Heart left ventricle (tissue), 16 donors: ENCODE measurements around the gene ROCK2. TPM values are rescaled to one million over a fixed set of nuclear protein-coding genes. Genes with fewer than 3 reads are reported as not detected.

Source experiments
- ATAC-seq, 4 donors: fragments of 200-7000 bp; cut with Tn5 transposase; one replicate each; pipeline ENCODE4 v1.9.1; 2020 to 2022; ENCODE audit warnings: moderate library complexity in 4 of 4, mild to moderate bottlenecking in 3 of 4, moderate number of reproducible peaks in 1 of 4
- DNase-seq, 5 donors: peaks; one replicate each; pipeline ENCODE4 v3.0.0-alpha.2; 2020
- H3K27ac ChIP-seq, 12 donors: fragments of 200-600 bp; sonication (generic) in 4 of 12; one replicate each; pipeline versions ENCODE4 v1.5.0 to v1.8.0; 2016 to 2022; ENCODE audit warnings: mild to moderate bottlenecking in 2 of 12
- H3K27me3 ChIP-seq, 9 donors: fragments of 200-600 bp; sonication (generic) in 2 of 9; one replicate each; pipeline versions ENCODE4 v1.5.1 to v1.8.0; 2016 to 2022; ENCODE audit warnings: mild to moderate bottlenecking in 3 of 9
- H3K36me3 ChIP-seq, 9 donors: fragments of 200-600 bp; sonication (generic) in 2 of 9; one replicate each; pipeline versions ENCODE4 v1.5.0 to v1.8.0; 2018 to 2022; ENCODE audit warnings: mild to moderate bottlenecking in 2 of 9
- H3K4me1 ChIP-seq, 12 donors: fragments of 200-600 bp; sonication (generic) in 4 of 12; one replicate each; pipeline versions ENCODE4 v1.5.0 to v1.8.0; 2016 to 2022; ENCODE audit warnings: mild to moderate bottlenecking in 3 of 12
- H3K4me3 ChIP-seq, 12 donors: fragments of 200-600 bp; sonication (generic) in 4 of 12; one replicate each; pipeline versions ENCODE4 v1.5.0 to v1.8.0; 2017 to 2022; ENCODE audit warnings: mild to moderate bottlenecking in 9 of 12, moderate library complexity in 4 of 12
- H3K9me3 ChIP-seq, 12 donors: fragments of 200-600 bp; sonication (generic) in 4 of 12; one replicate each; pipeline versions ENCODE4 v1.5.0 to v1.8.0; 2016 to 2022; ENCODE audit warnings: mild to moderate bottlenecking in 1 of 12
- POLR2A ChIP-seq, 2 donors: fragments of 450-650 bp; IDR thresholded peaks; one replicate each; pipeline ENCODE4 v1.6.1; 2017; ENCODE audit warnings: antibody characterized with exemption in 2 of 2, mild to moderate bottlenecking in 2 of 2, moderate library complexity in 2 of 2
- WGBS, 4 donors: extraction: QIAGEN DNeasy Blood & Tissue Kit in 2 of 4; methylation state at CpG; one replicate each; pipeline versions ENCODE4 v1.1.5 to v1.1.7; 2013 to 2018; 5-methylcytosine and 5-hydroxymethylcytosine counted together
- intact Hi-C, 10 donors: fragments of 100-400 bp; cut with DNase I; formaldehyde crosslinking; loops; one replicate each; pipeline versions ENCODE4 v1.11.1 to v1.14.2; 2022
- polyA plus RNA-seq, 2 donors: library from polyadenylated mRNA; stranded (reverse); fragments of 200-250 nt; gene quantifications; one replicate each; pipeline ENCODE4 v1.2.3, GENCODE V29; 2013
- total RNA-seq, 9 donors: library from RNA; depleted of rRNA in 2 of 9; stranded (reverse); fragments of >200 nt in 2 of 9; fragmentation: NEBNext Ultra II Directional in 3 of 9; extraction: Animal tissue kit (Norgen Biotek cat#: 25700) in 3 of 9; gene quantifications; one replicate each; pipeline versions ENCODE4 v1.1.0 to v1.2.4, GENCODE V29; 2016 to 2023
- TF ChIP-seq, protein P1 (sequence below), 12 donors: fragments of 200-600 bp; sonication (generic) in 4 of 12; IDR thresholded peaks; one replicate each; pipeline versions ENCODE4 v1.5.0 to v1.8.0; 2018 to 2022; ENCODE audit warnings: antibody characterized with exemption in 12 of 12, mild to moderate bottlenecking in 5 of 12
- donor health status: ischemic (EF 13 %, LVEDD 7.1; RV severe dilation, severe dysfunction).
- donor health status: healthy with polysubstance abuse.
- donor health status: DM: no; HTN: yes; CAD: no.
- donor health status: DM: no; HTN: no; CAD: no.
- donor health status: ischemic (EF 25% LVEDD 6.9; RV normal size, moderate dysfunction).
- donor health status: ischemic (EF 25% LVEDD 5.7; RV mildly dilated, moderate dysfunction).
- donor health status: healthy.
- donor health status: DM: yes; HTN: yes; CAD: no.
- donor health status: ischemic (EF 35%, LVEDD 5.7; RV mildly dilated, moderate dysfunction).
- donor health status: nonischemic (EF 11% LVEDD 7.7; RV severe dilation, severe dysfunction).
- donor health status: DM: yes; HTN: yes; CAD: no.
- donor health status: PGD.
- donor health status: ischemic (EF 29% LVEDD 5.4; RV normal size, mild dysfunction).
- donor health status: nonischemic (EF 23%, LVEDD 6.1; RV moderate dilation, normal function).

ROCK2 gene
- total and polyA plus RNA-seq, 11 donors = 6.1 to 44.3 (median 38.0) TPM

GRCh38 chr2:11213090-11213638 is 131.3 kb downstream of the ROCK2 start:
- Histone ChIP-seq H3K4me1 (no peaks in the 10 kb centered on the region), H3K4me3 (no peak overlapping the region), H3K27me3 (no peaks in the 10 kb centered on the region), H3K9me3 (no peaks in the 10 kb centered on the region), H3K36me3 (peaks cover 0 to 100% (median 94%) of the 10 kb centered on the region in 9 donors), H3K27ac (no peak overlapping the region)
- ATAC-seq = no peak
- WGBS, 4 donors = 93 to 95% (median 95%) methylated on average over 5 of the region's 5 CpGs
- TF ChIP-seq, protein P1, sequence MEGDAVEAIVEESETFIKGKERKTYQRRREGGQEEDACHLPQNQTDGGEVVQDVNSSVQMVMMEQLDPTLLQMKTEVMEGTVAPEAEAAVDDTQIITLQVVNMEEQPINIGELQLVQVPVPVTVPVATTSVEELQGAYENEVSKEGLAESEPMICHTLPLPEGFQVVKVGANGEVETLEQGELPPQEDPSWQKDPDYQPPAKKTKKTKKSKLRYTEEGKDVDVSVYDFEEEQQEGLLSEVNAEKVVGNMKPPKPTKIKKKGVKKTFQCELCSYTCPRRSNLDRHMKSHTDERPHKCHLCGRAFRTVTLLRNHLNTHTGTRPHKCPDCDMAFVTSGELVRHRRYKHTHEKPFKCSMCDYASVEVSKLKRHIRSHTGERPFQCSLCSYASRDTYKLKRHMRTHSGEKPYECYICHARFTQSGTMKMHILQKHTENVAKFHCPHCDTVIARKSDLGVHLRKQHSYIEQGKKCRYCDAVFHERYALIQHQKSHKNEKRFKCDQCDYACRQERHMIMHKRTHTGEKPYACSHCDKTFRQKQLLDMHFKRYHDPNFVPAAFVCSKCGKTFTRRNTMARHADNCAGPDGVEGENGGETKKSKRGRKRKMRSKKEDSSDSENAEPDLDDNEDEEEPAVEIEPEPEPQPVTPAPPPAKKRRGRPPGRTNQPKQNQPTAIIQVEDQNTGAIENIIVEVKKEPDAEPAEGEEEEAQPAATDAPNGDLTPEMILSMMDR (IDR thresholded peaks at IDR 0.05) = no peak
- no peak for TF ChIP-seq POLR2A (IDR thresholded peaks at IDR 0.05)
- intact Hi-C loops = no loop called here
- DNase-seq = no peak

GRCh38 chr2:11212645-11213044 is 131.8 kb downstream of the ROCK2 start:
- H3K27me3 ChIP-seq = no peaks in the 10 kb centered on the region
- H3K4me3 ChIP-seq = no peak overlapping the region
- H3K27ac ChIP-seq = no peak overlapping the region
- ATAC-seq (no peak), DNase-seq (no peak)
- no peaks in the 10 kb centered on the region for H3K9me3 ChIP-seq
- no peaks in the 10 kb centered on the region for H3K4me1 ChIP-seq
- peaks cover 0 to 100% (median 91%) of the 10 kb centered on the region in 9 donors for H3K36me3 ChIP-seq
- intact Hi-C loops = no loop called here
- no peak for TF ChIP-seq POLR2A (IDR thresholded peaks at IDR 0.05)
- TF ChIP-seq, protein P1 (IDR thresholded peaks at IDR 0.05) = no peak

DNA sequence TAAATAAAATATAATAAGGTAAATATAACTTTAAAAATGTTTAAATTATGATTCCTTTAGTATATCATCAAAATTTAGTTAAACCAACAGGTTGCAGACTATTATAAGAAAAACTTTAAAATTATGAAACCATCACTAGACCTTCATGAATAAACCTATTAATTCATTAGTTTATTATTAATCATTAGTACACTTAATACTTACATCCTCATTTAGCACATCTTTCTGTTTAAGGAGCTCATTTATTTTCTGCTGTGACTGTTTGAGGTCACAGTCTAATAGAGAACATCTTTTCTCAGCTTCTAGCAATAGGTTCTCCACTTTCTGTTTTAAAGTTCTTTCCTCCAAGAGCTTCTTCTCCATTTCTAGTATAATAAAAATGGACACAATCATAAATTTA is 136.4 kb downstream of the ROCK2 start:
- Histone ChIP-seq H3K27ac (no peak overlapping the region), H3K9me3 (no peaks in the 10 kb centered on the region), H3K4me3 (no peak overlapping the region), H3K27me3 (no peaks in the 10 kb centered on the region), H3K4me1 (peaks cover 0 to 23% (median 0%) of the 10 kb centered on the region in 12 donors), H3K36me3 (peaks cover 0 to 98% (median 74%) of the 10 kb centered on the region in 9 donors)
- intact Hi-C loops = no loop called here
- no peak for DNase-seq
- TF ChIP-seq, protein P1 (IDR thresholded peaks at IDR 0.05) = no peak
- no peak for TF ChIP-seq POLR2A (IDR thresholded peaks at IDR 0.05)
- ATAC-seq = no peak

DNA sequence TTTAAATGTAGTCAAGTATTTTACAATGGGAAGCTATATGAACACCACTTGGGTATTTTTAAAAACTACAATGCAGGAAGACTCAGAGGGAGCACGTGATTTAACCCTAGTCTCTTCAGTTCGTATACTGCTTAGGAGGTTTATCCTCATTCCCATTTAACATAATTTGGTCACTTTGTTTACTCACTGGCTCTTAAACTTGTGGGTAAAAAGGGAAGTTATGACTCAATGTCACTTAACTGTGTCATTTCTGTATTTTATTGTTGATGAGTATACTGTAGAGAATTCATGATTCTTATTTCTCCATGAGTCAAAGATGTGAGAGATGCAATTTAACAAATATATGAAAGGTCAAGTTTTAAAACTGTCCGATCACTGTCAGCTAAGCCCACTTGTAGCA is 141.0 kb downstream of the ROCK2 start:
- ATAC-seq (peak in 1 of 4 donors; percentile 15), DNase-seq (no peak)
- H3K27ac ChIP-seq = peak overlapping the region in 1 of 12 donors; percentile 44
- H3K4me3 ChIP-seq = no peak overlapping the region
- peaks cover 0 to 97% (median 69%) of the 10 kb centered on the region in 9 donors for H3K36me3 ChIP-seq
- no peaks in the 10 kb centered on the region for H3K27me3 ChIP-seq
- no peaks in the 10 kb centered on the region for H3K9me3 ChIP-seq
- TF ChIP-seq POLR2A (IDR thresholded peaks at IDR 0.05) = no peak
- TF ChIP-seq, protein P1 (IDR thresholded peaks at IDR 0.05) = no peak
- H3K4me1 ChIP-seq = peaks cover 0 to 25% (median 0%) of the 10 kb centered on the region in 12 donors
- intact Hi-C loops = no loop called here
- 81 to 86% (median 85%) methylated on average over 3 of the region's 3 CpGs for WGBS, 4 donors
